ENCODE results near the gene AGMO. TPM values are rescaled to one million over a fixed set of nuclear protein-coding genes. Genes with fewer than 3 reads are reported as not detected.

Gene AGMO
- total RNA-seq, 2 donors from 2014 or later: not detected

- Mint-ChIP-seq H3K9me3 (peaks cover 3% of the 10 kb centered on the region), H3K36me3 (no peaks in the 10 kb centered on the region)
- DNase-seq (ENCODE audit: low spot score): no peak
These were observed 57.5 kb downstream of the AGMO start for GRCh38 chr7:15504351-15504750.

GRCh38 chr7:15503603-15504290, 58.1 kb downstream of the AGMO start:
- no peak for DNase-seq (ENCODE audit: low spot score)
- Mint-ChIP-seq H3K27ac (no peak overlapping the region), H3K4me1 (ENCODE audit: low read depth in 2 of 2) (no peaks in the 10 kb centered on the region), H3K9me3 (peaks cover 3% of the 10 kb centered on the region), H3K36me3 (no peaks in the 10 kb centered on the region), H3K27me3 (no peaks in the 10 kb centered on the region), H3K4me3 (no peak overlapping the region)
- ATAC-seq: no peak

More at GRCh38 chr7:15504351-15504750, 57.5 kb downstream of the AGMO start:
- Mint-ChIP-seq H3K4me3 (no peak overlapping the region), H3K27ac (no peak overlapping the region), H3K4me1 (ENCODE audit: low read depth in 2 of 2) (no peaks in the 10 kb centered on the region), H3K27me3 (no peaks in the 10 kb centered on the region)
- no peak for ATAC-seq

DNA sequence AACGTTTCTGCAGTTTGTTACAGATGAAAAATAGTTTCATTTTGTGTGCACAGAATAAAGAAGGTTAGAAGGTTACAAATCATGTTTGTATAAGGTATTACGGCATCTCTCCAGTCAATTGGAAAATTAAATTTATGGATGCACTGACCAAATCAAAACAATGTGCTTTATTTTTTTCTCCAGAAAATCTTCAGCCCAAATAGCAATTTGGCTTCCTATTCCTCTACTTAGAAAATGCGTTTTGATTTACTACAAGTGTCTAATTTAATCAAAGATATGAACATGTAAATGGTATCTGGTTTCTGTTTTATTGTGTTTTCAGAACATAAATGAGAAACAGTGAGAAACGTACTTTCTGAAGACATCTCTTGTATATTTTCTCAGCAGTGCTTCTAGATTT, 63.4 kb downstream of the AGMO start:
- DNase-seq (ENCODE audit: low spot score) (no peak), ATAC-seq (no peak)
- no peaks in the 10 kb centered on the region for H3K4me1 Mint-ChIP-seq (ENCODE audit: low read depth in 2 of 2)
- H3K4me3 Mint-ChIP-seq: no peak overlapping the region
- H3K27me3 Mint-ChIP-seq: no peaks in the 10 kb centered on the region
- H3K36me3 Mint-ChIP-seq: no peaks in the 10 kb centered on the region
- H3K9me3 Mint-ChIP-seq: peaks cover 3% of the 10 kb centered on the region
- no peak overlapping the region for H3K27ac Mint-ChIP-seq

GRCh38 chr7:15495170-15495569, 66.6 kb downstream of the AGMO start:
- H3K4me1 Mint-ChIP-seq (ENCODE audit: low read depth in 2 of 2): no peaks in the 10 kb centered on the region
- no peaks in the 10 kb centered on the region for H3K36me3 Mint-ChIP-seq
- ATAC-seq (no peak), DNase-seq (ENCODE audit: low spot score) (no peak)
- H3K4me3 Mint-ChIP-seq: no peak overlapping the region
- H3K27me3 Mint-ChIP-seq: no peaks in the 10 kb centered on the region
- H3K9me3 Mint-ChIP-seq: peaks cover 10% of the 10 kb centered on the region
- no peak overlapping the region for H3K27ac Mint-ChIP-seq

- ATAC-seq (no peak), DNase-seq (ENCODE audit: low spot score) (no peak)
- Mint-ChIP-seq H3K27me3 (no peaks in the 10 kb centered on the region), H3K4me1 (ENCODE audit: low read depth in 2 of 2) (no peaks in the 10 kb centered on the region), H3K36me3 (no peaks in the 10 kb centered on the region), H3K27ac (no peak overlapping the region), H3K4me3 (no peak overlapping the region), H3K9me3 (peaks cover 11% of the 10 kb centered on the region)
These were observed 67.1 kb downstream of the AGMO start for GRCh38 chr7:15494711-15495110.

DNA sequence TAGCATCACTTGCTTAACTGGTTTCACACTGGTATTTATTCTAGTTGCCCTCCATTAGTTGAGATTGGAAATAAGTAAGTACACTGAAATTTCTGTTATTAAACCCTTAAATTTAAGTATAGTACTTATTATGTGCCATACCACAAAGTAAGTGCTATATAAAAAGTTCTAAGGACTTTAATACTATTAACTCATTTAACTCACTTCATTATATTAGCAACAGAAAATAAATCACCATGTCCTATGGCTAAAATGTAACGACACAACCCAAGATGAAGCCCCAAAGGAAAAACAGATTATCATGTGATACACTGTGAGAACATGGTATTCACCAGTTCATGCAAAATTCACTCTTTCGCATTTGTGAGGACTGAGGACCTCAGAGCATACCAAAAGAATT, 70.5 kb downstream of the AGMO start:
- Mint-ChIP-seq H3K27me3 (no peaks in the 10 kb centered on the region), H3K4me1 (ENCODE audit: low read depth in 2 of 2) (no peaks in the 10 kb centered on the region), H3K4me3 (no peak overlapping the region), H3K9me3 (peaks cover 11% of the 10 kb centered on the region), H3K27ac (no peak overlapping the region), H3K36me3 (no peaks in the 10 kb centered on the region)
- DNase-seq (ENCODE audit: low spot score) (no peak), ATAC-seq (no peak)

DNA sequence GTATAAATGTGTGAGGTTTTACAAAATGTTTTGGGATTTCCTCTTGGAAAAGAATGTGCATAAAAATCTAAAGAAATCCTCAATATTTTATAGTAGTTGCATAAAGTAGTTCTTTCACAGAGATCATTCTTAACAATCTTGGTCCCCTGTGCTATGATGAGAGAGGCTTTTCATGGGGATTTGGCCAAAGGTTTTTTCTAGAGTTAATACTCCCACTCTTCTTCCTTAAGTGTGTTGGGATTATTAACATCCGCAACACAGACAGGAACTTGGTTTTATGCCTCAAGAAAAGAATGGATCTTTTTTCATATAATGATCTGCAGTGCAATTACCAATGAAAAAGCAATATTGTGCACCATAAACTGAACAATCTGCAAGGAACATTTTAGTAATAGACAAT, 71.5 kb downstream of the AGMO start:
- Mint-ChIP-seq H3K4me1 (ENCODE audit: low read depth in 2 of 2) (no peaks in the 10 kb centered on the region), H3K9me3 (peaks cover 13% of the 10 kb centered on the region), H3K4me3 (no peak overlapping the region), H3K36me3 (no peaks in the 10 kb centered on the region), H3K27me3 (no peaks in the 10 kb centered on the region), H3K27ac (no peak overlapping the region)
- DNase-seq (ENCODE audit: low spot score) (no peak), ATAC-seq (no peak)

DNA sequence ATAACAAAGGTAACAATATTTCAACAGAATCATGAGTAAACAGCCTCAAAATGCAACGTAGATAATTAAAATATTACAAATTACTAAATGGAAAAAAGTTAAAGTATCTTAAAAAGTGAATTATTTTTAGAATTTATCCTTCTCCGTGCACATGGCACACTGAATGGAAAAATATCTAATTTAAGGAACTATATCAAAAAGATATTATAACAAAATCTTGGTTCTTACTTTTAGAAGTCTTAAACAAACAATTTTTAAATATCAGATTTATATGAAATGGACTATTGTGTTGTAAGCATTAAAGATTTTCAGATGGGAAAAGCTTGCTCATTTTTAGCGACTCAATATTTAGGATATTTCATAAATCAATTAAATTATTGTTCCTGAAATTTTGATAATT, 72.0 kb downstream of the AGMO start:
- H3K36me3 Mint-ChIP-seq: no peaks in the 10 kb centered on the region
- no peaks in the 10 kb centered on the region for H3K27me3 Mint-ChIP-seq
- H3K27ac Mint-ChIP-seq: no peak overlapping the region
- H3K4me1 Mint-ChIP-seq (ENCODE audit: low read depth in 2 of 2): no peaks in the 10 kb centered on the region
- peaks cover 13% of the 10 kb centered on the region for H3K9me3 Mint-ChIP-seq
- DNase-seq (ENCODE audit: low spot score): no peak
- no peak for ATAC-seq
- no peak overlapping the region for H3K4me3 Mint-ChIP-seq

DNA sequence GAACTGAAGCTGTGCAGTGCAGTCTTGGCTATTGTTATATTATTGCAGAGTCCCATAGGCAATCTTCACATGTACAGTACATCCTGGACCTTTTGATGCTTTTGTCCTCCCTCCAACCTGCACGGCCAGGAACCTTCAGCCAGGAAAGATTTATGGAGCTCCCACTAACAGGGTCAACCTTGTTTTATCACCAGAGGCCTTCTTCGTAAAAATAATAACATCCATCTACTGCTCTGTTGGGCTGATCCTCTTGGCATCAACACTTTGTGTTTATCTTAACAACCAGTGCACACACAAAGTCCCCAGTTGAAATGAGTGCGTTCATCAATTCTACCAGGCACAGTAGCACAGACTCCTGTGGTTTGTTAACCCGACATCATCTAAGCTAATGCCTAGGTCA, 72.4 kb downstream of the AGMO start:
- H3K27ac Mint-ChIP-seq: no peak overlapping the region
- no peaks in the 10 kb centered on the region for H3K4me1 Mint-ChIP-seq (ENCODE audit: low read depth in 2 of 2)
- DNase-seq (ENCODE audit: low spot score) (no peak), ATAC-seq (no peak)
- no peaks in the 10 kb centered on the region for H3K36me3 Mint-ChIP-seq
- no peak overlapping the region for H3K4me3 Mint-ChIP-seq
- peaks cover 18% of the 10 kb centered on the region for H3K9me3 Mint-ChIP-seq
- H3K27me3 Mint-ChIP-seq: no peaks in the 10 kb centered on the region

DNA sequence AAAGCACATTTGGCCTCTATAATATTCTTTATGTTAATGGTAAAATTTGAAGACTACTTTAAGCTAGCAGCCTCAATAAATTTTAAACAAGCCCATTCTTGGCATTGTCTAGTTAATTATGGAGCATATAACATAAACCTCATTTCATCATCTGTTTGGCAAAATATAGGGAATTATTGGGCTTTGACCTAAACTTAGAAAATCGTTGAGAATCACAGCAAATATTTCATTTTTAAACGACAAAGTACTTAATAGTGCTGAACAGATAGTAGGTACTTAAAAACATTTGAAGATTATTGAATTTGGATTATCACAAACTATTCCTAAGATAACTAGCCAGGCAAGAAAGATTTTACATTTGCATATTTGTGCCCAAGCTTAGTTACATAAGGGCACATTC, 73.4 kb downstream of the AGMO start:
- Mint-ChIP-seq H3K4me3 (no peak overlapping the region), H3K27ac (no peak overlapping the region), H3K4me1 (ENCODE audit: low read depth in 2 of 2) (no peaks in the 10 kb centered on the region), H3K36me3 (no peaks in the 10 kb centered on the region), H3K9me3 (peaks cover 18% of the 10 kb centered on the region), H3K27me3 (no peaks in the 10 kb centered on the region)
- ATAC-seq (no peak), DNase-seq (ENCODE audit: low spot score) (no peak)

GRCh38 chr7:15487896-15488295, 73.9 kb downstream of the AGMO start:
- peaks cover 18% of the 10 kb centered on the region for H3K9me3 Mint-ChIP-seq
- H3K27ac Mint-ChIP-seq: no peak overlapping the region

GRCh38 chr7:15485998-15486397, 75.8 kb downstream of the AGMO start:
- Mint-ChIP-seq H3K9me3 (peaks cover 18% of the 10 kb centered on the region), H3K4me3 (no peak overlapping the region), H3K36me3 (no peaks in the 10 kb centered on the region), H3K27me3 (no peaks in the 10 kb centered on the region), H3K27ac (no peak overlapping the region), H3K4me1 (ENCODE audit: low read depth in 2 of 2) (no peaks in the 10 kb centered on the region)
- no peak for DNase-seq (ENCODE audit: low spot score)
- ATAC-seq: no peak

More at GRCh38 chr7:15487896-15488295, 73.9 kb downstream of the AGMO start:
- ATAC-seq (no peak), DNase-seq (ENCODE audit: low spot score) (no peak)
- Mint-ChIP-seq H3K36me3 (no peaks in the 10 kb centered on the region), H3K27me3 (no peaks in the 10 kb centered on the region), H3K4me1 (ENCODE audit: low read depth in 2 of 2) (no peaks in the 10 kb centered on the region), H3K4me3 (no peak overlapping the region)

- ATAC-seq: no peak
- DNase-seq (ENCODE audit: low spot score): no peak
- Mint-ChIP-seq H3K4me1 (ENCODE audit: low read depth in 2 of 2) (no peaks in the 10 kb centered on the region), H3K9me3 (peaks cover 17% of the 10 kb centered on the region), H3K36me3 (no peaks in the 10 kb centered on the region), H3K27me3 (no peaks in the 10 kb centered on the region), H3K4me3 (no peak overlapping the region), H3K27ac (no peak overlapping the region)
These were observed 76.4 kb downstream of the AGMO start for GRCh38 chr7:15485431-15485830.

DNA sequence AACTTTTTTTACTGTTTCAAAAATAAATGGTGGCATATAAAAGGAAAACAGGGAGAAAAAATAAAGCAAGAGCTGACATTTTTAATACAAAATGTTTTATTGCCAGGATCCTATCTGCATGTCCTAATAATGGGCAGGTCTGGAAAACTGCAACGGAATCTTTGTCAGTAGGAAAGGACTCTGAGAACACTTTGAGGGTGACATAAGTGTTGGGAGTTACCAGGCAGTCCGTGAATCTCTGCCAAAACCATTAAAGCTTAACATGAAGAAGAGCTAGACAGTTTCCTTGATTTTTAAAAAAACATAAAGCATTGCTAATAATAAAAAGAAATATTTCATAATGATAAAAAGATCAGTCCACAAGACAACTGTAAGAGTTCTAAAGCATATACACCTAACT, 80.7 kb downstream of the AGMO start:
- H3K9me3 Mint-ChIP-seq: peaks cover 20% of the 10 kb centered on the region
- H3K4me1 Mint-ChIP-seq (ENCODE audit: low read depth in 2 of 2): no peaks in the 10 kb centered on the region
- no peak overlapping the region for H3K4me3 Mint-ChIP-seq
- no peaks in the 10 kb centered on the region for H3K27me3 Mint-ChIP-seq
- no peaks in the 10 kb centered on the region for H3K36me3 Mint-ChIP-seq
- ATAC-seq: no peak
- no peak overlapping the region for H3K27ac Mint-ChIP-seq
- no peak for DNase-seq (ENCODE audit: low spot score)

DNA sequence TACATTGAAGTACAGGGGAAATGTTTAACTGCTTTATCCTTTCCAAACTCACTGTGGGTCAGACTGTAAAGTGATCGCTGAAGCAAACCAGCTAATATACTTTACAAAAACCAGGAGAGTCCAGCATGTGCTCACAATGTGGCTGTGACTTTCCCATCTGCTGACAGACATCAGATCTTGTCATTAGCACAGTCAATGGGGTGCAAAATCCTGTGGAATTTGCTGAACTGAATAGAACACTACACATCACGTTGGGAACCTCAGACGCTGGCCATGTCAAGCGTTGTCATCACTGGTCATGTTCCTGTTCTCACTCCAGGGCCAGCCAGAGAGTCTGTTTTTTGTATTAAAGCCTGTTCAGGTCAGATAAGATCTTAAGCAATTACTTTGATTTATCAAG, 83.4 kb downstream of the AGMO start:
- Mint-ChIP-seq H3K4me1 (ENCODE audit: low read depth in 2 of 2) (no peaks in the 10 kb centered on the region), H3K9me3 (peaks cover 16% of the 10 kb centered on the region), H3K27me3 (no peaks in the 10 kb centered on the region), H3K4me3 (no peak overlapping the region), H3K27ac (no peak overlapping the region), H3K36me3 (no peaks in the 10 kb centered on the region)
- DNase-seq (ENCODE audit: low spot score) (no peak), ATAC-seq (no peak)
